HG03439 (cell line): ENCODE measurements around the gene KIAA0825.

Source experiments
- ATAC-seq: cut with Tn5 transposase; IDR thresholded peaks from one replicate; pipeline ENCODE4 v1.9.1; 2021; ENCODE audit warnings: mild to moderate bottlenecking, moderate library complexity; ENCODE audit not compliant: unreplicated experiment

The KIAA0825 gene

DNA sequence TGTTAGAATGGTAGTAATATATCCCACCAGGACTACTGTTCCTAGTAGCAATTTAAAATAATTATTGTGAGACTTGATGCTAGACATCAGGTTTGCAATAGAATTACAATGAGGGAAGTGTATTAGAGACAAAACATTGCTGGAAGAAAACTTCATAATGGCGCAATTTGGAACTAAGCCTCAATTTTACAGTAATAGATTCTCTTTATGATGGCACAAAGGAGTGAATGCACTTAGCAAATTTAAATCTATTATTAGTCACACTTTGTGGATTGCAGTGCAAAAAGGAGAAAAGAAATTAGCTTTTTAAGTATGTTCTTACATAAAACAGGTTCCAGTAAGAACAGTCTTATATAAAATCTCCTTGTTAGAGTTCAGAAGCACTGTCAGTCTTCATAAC, 358.3 kb downstream of the KIAA0825 start:
- ATAC-seq = no peak

DNA sequence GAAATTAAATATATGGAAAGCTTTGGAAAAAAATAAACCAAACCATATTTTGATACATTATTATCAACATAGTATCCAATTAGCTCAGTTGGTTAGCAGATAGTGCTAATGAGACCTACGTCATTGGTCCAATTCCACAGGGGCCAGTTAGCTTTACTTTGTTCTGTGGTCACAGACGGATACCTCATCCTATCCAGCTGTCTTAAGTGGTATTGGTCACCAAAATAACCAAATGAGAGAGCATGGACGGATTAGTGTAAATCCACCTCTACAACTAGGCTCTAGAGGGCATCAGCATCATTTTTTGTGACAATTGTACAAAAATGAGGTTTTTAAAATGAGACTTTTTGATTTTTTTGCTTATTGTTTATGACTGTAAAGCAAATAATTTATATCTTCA, 364.2 kb downstream of the KIAA0825 start:
- ATAC-seq = no peak

DNA sequence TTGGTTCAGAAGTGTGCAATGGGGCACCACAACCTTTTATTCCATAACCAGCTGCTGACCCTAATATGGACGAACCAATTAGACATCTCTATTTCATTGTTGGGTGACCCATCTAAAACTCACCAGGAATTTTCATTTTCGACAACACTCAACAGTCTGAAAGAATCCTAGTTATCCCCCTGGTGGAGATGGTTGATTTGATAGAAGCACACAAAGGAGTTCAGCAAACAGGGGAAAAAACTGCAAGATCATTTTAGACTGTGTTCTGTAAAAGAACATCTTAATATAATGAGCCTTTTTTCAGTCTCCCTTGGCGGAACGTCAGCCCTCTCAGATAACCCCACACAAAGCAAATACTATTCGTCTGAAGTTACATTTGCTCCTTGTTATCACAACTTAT, 367.4 kb downstream of the KIAA0825 start:
- no peak for ATAC-seq

DNA sequence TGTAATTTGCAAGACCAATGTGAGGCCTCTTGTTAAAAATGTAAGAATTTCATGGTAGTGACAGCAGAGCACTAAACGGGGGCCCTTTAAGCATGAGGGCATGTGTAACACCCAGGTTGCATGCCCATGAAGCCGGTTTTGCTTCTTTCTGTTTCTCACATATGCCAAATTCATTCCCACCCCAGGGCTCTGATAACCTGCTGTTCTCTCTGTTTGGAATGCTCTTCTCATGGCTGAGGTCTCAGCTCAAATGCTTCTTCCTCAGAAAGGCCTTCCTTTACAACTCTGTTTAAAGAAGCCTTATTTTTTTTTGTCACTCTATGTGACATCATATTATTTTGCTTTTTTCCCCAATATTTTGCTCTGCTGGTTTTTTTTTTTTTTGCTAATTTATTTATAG, 369.0 kb downstream of the KIAA0825 start:
- no peak for ATAC-seq

DNA sequence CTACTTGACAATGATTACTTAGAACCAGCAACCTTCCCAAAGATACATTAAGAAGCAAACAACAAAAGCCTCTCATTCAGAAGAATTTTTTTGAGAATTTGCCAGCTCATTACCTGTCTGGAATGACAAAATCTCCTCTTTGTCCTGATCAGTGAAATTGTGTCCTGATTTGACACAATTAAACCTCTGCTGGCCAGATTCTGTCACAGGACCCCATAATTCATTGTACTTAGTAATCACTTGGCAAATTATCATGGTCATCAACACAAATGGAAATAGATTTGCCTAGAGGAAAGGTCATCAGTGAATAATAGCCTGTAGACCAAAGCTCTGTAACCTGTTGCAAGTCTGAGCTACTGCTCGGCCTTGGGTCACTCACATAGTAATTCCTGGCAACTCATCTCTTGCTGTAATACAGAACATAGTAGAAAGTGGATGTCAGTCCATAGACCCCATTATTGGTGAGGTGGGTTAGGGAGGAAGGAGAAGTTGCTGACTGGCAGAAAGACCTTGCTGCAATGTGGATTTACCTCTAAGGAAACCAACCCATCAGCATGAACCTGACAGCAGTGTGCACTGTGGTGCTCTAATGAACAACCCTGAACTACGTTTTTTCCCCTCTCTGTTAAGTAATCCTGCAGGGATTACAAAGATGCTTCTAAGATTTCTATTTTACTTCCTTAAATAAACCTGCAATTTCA, 370.1 kb downstream of the KIAA0825 start:
- ATAC-seq = no peak

DNA sequence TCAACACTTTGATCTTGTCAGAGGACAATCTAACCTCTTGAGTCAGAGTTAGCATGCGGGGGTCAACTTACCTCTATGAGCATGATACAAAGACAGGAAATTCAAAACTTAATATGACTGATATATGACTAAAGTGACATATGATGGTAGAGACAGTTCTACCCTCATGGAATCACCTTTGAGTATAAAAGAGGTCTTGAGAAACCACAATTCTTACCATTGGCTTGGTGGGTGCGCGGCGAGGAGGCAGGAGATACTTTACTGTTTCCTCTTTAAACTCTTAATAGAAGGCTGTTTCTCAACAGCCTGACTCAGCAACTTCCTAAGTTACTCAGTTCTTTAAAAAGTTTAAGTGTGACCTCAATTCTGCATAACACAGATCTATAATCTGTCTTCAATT, 372.8 kb downstream of the KIAA0825 start:
- no peak for ATAC-seq

DNA sequence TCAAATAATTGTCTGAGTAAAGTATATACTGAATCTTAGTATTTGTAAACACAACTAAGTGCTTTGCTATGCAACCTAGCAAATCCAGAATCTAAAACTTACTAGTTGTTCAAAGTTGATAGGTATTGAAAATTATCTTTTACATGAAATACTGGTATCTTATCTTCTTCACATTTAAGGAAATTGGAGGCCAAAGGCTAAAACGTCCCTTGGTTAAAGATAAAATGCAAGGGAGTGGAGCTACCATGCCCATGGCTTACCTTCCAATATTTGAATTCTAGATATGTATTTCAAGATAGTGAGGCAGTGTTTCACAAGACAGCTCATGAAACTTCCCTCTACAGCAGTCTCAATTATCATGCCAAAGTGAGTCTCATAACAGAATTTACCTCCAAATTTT, 373.5 kb downstream of the KIAA0825 start:
- ATAC-seq = no peak

DNA sequence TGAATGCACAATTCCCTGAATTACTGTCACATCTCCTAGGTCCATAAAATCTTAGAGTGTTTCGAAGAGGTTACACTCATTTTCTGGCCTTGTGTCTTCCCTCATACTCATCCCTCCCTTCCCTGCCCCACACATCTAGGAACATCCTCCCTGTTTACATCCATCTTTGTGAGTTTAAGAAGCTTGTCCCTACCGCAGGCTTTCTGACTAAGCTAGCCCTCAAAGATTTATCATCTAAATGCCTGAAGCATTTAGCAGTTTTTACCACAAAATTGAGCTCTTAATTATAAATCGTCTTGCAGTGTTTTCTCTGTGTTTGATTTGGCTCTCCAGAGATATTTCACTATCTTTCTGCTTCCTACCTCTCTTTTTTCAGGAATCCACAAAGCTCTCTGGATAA, 374.8 kb downstream of the KIAA0825 start:
- ATAC-seq = no peak

DNA sequence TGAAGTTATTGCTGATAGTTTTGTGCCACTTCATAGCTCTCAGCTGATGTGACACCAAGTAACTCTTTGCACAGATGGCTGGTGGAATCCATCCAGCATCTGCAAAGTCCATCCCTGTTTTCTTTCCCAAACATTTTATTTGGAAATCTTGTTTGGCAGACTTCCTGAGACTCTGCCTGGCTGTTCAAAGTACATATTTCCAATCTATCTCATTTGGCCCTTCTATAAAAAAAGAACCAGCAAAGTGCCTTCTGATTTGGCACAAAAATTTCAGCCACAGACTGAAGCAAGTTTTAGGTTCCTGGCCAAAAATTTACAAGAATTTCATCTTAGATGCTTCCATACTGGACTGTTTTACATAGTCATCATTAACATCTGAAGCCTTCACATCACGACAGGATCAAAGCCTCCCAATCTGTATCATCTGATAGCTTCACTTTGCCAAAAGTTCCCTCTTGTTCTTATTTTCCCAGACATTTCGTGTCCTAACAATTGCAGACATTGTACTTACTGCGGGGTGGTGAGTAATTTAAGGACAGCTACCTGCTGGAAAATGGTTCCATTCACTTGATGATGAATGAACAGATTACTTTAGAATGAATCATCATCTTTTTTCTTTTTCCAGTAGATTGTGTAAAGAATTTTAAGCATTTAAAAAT, 377.3 kb downstream of the KIAA0825 start:
- ATAC-seq = no peak

DNA sequence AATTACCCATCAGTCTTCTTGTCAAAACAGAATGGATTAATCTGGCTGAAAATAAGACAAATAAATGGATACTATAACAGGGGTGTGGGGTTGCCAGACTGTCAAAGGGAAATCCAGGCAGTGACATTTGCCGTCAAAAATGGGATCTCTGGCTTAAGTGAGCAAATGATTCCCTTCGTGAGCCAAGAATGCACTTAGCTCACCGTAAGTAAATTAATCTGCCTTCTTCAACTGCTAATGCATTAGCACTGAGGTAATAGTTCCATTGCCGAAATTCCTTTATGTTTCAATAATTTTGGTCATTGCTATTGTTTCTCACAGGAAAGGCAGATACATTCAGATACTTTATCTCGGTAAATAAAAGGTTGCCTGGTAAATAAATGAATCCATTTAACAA, 377.8 kb downstream of the KIAA0825 start:
- ATAC-seq = no peak

DNA sequence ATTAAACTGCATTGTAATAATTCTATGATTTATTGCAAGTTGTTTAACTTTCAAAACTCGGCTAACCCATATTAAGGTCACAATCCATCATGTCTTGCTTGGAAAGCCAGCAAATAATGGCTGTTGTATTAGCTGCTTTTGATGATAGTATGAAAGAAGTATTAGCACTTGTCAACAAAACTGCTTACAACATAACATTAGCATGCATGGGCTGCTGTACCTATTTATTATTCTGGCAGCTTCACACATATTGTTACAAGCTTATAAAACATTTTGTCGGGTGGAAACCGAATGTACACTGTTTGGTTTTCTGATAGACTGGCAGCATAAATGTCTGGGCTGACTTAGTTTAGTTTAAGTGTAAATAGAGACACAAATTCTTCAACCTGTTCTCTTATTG, 378.3 kb downstream of the KIAA0825 start:
- ATAC-seq = no peak

DNA sequence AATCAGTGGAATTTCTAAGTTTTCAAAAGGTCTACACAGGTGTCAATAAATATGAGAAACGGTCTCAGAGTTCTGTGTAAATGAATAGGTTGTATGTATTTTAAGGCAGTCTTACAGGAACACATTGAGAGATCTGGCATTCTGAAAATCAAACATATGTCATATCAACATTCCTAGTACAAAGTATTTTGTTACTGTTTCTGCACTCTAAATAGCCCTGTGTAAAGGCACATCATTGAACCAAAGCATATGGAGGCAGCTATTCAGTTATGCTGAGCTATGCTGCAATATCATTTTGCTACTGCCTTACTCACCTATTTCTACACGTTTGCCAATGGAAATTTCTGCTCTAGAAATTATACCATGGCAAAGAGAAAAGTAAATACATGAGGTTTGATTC, 379.1 kb downstream of the KIAA0825 start:
- ATAC-seq = no peak

DNA sequence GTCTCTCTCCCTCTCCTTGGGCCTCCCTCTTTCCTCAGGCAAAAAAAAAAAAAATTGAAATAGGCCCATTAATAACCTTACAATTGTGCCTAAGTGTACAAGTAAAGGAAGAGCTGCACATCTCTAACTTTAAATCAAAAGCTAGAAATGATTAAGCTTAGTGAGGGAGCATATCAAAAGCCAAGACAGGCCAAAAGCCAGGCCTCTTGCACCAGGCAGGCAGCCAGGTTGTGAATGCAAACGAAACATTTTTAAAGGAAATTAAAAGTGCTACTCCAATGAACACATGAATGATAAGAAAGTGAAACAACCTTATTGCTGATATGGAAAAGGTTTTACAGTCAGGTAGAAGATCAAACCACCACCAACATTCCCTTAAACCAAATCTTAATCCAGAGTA, 383.4 kb downstream of the KIAA0825 start:
- ATAC-seq = no peak

DNA sequence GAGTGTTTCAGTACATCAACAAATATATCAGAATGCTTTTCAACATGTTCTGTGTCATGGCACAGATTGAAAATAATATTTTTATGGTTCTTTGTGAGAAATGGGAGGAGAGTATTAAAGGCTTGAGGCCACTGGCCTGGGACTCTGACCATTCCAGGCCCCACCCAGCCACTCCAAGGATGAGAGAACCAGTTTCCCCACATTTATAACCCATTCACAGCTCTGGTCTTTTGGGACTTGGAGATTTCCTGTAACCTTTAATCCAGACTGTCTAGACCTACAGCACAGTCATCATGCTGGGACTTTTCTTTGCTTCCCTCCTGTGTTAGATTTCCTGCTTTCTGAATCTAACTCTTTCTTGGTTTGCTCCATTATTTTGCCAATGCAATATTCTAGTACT, 389.6 kb downstream of the KIAA0825 start:
- no peak for ATAC-seq

DNA sequence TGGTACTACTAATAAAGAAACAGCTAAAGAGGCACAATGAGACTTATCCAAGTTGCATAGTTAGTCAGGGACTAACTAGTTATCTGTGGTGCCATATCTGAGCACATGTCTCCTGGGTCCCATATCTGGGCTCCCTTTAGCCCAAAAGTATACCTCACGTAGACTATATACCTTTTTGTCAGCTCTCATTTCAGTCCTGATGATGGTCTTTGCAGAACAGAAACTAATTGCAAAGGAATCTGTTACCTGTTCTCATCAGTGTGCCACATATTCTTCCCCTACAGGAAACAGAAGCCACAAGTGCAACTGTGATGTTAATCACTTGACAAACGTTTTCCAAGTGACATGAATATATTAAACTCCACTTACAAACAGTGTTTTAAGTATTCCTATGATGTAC, 395.2 kb downstream of the KIAA0825 start:
- ATAC-seq = no peak

DNA sequence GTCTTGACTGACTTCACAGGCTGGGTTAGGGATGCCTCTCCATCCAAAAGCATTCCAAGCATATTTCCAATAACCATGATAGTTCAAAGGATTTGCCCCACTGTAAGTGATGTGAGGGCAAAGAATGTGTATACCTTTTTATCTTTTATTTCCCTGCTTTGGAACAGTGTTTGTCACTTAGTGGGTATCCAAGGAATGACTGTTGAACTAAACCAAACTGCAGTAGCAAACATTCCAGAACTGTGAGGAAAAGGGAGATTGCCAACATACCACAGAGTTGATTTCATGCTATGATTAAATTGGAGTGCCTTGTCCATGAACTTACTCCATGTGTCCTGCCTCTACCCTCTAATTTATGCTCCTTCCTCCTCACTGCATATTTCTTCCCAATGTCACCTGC, 400.0 kb downstream of the KIAA0825 start:
- no peak for ATAC-seq

DNA sequence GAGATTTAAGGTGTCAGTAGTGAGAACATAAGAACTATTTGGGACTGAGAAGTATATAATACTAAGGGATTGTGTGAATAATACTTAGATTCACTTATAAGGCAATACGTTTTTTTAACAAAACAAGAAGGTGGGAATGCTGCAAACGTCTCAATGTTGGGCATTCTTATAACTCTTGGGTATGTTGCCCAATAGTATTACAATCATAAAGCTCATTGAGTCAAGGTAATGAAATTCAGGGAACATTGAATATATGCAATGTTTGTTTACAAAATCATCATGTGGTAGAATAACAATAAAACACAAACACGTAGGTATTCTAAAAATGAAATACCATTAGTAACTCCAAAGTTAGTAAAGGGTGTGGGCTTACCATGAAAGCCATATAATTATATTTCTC, 400.7 kb downstream of the KIAA0825 start:
- no peak for ATAC-seq

DNA sequence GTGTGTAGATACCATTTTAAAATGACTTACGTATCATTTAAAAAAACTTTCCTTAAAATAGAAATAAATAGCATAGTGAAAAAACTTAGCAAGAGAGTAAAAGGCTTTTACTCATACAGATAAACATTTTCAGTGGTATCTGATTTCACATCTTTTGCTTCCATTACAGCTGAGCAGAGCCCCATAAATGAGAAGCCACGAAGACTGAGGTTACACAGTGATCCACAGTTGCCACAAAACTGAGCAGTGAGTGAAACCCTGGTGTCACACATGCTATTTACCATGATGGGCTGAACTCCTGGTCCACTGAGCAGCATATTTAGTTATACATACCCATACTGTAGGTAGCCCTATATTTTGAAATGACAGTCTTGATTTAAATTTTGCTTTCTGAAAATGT, 401.2 kb downstream of the KIAA0825 start:
- no peak for ATAC-seq

DNA sequence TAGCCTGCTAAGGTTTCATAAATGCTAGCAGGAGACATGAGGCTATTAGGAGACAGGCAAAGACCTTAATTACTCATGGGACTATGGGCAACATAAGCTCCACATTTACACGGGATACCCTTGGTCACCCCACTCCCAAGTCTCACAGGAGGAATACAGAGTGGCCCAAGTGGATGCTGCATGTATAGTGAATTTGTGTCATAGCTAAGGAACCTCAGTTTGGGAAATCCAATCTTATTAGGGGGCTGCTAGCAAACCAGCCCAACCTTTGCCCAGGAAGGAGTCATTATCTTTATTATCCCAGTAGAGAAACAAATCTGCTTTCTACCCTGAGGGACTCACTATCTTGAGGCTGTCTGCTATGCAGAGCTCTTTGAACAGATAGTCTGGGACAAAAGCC, 405.9 kb downstream of the KIAA0825 start:
- ATAC-seq = no peak

DNA sequence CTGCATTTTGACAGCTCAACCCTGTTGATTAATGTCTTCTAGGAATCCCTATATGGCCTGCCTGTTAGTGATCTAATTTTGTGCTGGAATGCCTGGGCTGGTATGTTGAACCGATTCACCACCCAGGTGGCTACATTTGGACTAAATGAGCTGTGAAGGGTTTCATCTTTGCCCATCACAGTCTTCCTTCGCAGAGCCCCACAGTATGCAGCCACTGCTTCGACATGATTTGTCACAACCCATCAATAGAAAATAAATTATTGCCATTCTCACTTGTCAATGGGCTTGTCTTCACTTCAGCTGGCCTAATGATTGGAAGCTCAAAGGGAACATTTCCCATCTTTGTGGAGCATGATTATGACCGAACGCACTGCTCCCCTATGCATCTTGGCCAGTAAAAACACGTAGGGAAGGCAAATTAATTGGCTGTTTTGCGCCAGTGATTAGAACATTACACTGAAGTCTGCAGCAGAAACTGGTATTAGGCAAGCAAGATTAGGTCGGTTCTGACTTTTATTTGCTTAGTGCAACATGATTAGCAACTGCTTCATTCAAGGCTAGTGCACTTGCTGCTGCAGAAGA, 408.5 kb downstream of the KIAA0825 start:
- ATAC-seq = no peak

DNA sequence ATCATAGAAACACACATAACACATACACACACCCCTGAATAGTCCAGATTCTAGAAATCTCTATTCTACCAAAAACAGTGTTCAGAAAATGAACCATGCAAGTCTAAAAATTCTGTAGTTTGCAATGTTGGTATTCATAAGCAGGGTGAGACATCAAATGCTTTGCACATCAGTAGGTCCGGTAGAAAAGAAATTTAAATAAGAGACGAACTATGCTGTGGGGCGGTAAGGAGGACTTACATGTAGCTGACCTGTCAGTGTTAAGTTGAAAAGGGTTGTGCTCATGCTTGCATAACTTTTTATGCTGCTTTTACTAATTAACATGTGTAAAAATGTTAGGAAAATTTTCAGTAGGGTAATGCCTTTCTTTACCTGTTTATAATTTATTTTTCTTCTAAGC, 409.1 kb downstream of the KIAA0825 start:
- ATAC-seq = no peak

DNA sequence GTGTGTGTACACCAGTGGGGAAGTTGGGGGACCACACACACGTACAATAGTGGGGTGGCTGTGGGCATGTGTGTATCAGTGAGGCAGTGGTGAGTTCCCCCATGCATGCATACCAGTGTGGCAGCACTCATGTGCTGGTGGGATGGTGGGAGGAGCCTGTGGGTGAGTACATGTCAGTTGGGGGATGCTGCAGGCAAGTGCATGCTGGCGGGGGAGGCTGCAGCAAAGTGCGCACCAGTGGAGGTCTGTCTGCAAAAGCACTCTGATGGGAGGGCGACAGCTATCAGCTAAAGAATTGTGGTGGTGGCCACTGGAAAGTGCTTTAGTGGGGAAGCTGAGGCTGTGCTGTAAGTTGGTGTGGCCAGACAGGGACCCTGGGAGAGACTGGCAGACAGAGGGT, 418.8 kb downstream of the KIAA0825 start:
- no peak for ATAC-seq

DNA sequence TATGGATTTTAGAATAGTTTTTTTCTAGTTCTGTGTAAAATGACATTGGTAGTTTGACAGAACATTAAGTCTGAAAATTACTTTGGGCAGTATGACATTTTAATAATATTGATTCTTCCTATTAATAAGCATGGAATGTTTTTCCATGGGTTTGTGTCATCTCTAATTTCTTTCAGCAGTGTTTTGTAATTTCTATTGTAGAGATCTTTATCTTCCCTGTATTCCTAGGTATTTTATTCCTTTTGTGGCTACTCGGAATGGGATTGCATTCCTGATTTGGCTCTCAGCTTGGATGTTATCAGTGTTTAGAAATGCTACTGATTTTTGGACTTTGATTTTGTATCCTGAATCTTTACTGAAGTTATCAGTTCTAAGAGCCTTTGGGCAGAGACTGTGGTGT, 420.4 kb downstream of the KIAA0825 start:
- no peak for ATAC-seq
